HG02852 (cell line): ENCODE data around the gene USP3.
"Not testable (repeated sequence)": the region's sequence is repeated elsewhere in the genome, so short reads cannot be mapped to it uniquely, and the experiment has no call there.

Experiments
- ATAC-seq: cut with Tn5 transposase; IDR thresholded peaks from one replicate; pipeline ENCODE4 v1.9.1; 2021; ENCODE audit warnings: mild to moderate bottlenecking, moderate library complexity; ENCODE audit not compliant: unreplicated experiment

USP3 gene

DNA sequence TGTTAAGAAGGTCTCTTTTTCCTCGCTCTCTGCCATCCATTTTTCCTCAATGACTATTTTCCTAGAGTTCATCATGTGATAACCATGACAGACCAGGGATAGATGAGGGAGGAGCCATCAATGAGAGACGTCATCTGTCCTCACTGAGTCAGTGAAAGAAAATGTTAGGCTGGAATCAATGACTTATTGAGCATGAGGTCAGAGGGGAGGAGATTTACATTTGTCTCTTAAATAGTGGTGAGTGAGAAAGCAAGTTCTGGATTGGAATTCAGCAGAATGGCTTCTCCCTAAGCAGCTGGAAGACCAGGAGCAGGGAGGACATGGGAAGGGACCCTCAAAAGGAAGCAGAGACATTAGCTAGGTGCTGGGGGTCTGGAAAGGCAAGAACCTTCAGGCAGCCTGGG is 28.2 kb upstream of the USP3 start:
- no peak for ATAC-seq

DNA sequence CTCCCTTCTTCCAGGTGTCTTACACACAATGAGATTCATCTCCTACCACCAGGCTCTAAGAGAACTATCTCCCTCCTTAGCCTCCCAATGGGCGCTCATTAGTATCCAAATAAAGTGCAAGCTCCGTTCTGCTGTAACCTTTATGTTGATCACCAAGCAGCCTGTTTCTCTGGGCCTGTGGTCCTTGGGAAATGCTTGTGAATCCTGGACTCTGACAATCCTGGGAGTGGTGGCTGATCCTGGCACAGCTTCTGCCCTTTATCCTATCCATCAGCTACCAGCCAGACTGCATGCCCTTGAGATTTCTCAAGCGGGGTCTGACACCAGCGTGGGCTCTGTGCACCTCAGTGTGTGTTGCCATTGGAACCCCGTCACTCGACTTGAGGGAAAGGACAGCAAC is 26.1 kb upstream of the USP3 start:
- no peak for ATAC-seq

DNA sequence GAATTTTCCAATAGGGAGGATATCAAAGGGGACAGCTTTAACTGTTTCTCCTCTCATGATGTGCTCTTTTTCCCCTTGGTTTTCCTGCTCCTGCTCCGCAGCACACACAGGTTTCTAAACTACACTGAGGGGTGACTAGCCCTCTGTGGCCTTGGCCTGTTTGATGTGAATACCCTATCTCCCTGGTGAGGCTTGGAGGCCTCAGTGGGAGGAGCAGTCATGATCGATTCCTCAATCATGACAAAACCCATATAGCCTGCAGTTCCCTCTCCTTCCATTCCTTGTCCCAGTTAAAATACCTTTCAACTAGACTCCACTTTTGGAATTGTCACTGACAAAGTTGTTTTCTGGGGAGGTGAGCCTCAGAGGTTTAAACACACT is 24.0 kb upstream of the USP3 start:
- ATAC-seq = no peak

DNA sequence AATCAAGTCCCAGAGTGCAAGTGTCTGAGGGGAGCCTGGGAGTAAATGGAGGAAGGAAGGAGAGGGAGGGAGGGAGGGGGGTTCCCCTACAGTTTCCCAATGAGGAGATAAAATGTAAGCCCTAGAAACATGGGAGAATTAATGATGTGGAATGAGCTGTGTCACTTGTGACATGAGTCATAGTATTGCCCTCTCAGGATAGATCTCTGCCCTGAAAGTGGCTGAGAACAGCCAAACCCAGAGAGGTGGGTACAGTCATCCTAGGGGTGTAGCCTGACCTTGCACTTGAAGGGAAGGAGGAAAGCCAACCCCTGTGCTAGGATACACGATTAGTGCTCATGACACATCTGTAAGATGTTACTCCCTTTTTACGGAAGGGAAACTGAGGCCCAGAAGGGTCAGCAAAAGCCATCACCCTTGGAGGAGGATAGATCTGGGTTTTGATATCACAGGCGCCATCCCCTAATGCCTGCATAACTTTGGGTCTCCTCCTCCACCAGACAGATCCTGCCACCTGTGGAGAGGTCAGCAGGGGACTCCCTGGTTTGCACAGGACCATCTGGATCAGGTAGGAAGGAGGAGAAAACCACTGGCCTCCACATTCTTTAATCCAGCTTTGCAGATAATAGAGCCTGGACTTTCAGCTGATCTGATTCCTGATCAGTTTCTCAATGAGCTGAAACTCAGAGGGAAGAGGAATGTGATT is 23.1 kb upstream of the USP3 start:
- no peak for ATAC-seq

DNA sequence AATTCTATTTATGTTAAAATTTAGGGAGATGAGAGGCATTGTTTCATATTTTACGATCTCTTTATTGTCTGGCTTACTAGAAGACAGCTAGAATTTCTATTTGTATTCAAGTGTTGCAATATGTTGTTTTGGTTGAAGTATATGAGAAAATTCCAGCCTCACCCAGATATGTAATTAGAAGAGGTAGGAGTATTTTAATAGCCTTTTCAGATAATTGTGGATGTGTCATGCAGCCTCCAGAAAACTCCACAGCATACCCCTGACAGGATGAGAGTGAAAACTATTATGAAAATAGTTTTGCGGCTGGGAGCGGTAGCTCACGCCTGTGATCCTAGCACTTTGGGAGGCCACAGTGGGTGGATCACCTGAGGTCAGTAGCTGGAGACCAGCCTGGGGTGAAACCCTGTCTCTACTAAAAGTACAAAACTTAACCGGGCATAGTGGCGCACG is 21.5 kb upstream of the USP3 start:
- ATAC-seq = no peak

DNA sequence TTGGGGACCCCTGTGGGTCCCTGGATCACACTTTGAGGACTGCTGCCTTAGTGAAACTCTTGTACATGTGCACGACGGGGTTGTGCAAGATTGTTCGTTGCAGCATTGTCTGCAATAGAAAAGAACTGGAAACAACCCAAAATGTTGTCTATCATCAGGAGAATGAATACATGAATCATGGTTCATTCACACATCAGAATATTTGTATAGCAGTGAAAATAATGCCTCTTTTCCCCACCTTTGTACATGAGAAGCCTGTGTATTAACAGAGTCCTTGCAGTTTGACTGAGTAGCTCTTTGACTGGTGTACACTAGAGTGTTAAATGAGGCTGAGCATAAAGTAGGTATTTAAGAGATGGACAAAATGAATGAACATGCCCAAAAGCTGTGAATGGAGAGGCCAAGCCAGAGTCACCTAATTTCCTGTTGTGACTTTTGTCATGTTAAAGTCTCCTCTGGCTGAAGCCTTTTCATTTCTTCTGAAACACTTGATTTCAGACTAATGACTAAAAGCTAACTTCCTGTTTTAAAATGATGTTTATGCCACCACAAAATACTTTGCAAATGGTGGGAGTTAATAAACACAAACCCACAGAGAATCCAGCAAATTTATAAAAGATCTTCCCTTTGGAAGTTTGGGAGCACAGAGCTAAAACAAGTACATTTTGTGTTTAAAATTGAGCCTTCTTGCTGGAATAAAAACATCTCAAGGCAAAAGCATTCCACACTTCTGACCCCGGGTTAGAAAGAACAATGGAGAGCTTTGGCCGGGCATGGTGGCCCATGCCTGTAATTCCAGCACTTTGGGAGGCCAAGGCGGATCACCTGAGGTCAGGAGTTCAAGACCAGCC is 20.6 kb upstream of the USP3 start:
- no peak for ATAC-seq

DNA sequence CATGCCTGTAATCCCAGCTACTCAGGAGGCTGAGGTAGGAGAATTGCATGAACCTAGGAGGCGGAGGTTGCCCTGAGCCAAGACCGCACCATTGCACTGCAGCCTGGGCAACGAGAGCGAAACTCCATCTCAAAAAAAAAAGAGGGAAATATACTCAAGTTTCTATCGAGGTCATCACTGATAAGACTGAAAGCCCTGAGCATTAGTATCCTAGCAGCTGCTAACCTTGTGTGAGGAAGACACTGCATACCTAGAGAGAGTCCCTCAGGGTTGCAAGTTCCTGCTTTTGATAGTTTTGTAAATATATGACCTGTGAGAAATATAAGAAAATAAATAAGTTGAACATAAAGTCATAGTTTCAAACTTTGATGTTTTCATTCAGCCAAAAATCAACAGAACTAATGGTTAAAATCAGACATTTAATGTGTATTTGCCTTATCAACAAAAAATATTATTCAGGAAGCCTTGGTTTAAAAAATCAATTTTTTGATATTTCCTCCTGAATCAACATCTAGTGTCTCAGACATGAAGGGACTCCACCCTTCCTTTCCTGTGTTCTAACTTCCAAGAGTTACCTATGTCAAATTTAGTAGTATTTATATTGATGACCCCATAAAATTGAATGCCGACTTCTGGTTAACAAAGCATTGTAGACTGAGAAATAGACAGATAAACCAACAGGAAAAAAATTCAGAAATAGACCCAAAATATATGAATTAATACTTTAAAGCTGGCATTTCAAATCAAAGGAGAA is 19.8 kb upstream of the USP3 start:
- no peak for ATAC-seq

DNA sequence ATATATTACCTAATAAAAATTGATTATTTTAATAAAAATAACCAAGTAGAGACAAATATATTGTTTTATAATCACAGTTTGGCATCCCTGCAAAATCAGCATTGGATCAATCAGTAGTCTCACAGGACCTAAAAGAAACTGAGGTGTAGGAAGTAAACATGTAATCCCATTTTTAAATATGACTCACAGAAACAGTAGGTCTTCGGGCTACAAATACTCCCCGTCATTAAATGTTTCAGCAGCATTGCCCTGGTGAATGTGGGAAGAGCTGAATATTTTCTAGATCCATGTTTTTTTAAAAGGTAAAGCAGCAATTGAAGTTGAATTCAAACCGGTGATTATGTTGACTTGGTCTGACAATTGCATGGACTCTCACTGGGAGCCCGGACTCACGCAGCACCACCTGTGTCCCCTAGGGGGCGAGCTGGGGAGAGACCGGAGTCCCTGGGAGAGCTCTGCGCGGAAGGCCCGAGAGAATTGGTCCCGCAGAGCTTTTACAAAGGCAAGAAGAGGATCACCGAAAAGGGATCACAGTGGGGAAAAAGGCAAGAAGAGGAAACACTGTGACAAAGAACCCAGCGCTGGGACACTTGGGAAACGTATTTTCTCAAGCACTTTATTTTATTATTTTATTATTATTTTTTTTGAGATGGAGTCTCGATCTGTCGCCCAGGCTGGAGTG is 17.2 kb upstream of the USP3 start:
- peak; percentile 58 for ATAC-seq

DNA sequence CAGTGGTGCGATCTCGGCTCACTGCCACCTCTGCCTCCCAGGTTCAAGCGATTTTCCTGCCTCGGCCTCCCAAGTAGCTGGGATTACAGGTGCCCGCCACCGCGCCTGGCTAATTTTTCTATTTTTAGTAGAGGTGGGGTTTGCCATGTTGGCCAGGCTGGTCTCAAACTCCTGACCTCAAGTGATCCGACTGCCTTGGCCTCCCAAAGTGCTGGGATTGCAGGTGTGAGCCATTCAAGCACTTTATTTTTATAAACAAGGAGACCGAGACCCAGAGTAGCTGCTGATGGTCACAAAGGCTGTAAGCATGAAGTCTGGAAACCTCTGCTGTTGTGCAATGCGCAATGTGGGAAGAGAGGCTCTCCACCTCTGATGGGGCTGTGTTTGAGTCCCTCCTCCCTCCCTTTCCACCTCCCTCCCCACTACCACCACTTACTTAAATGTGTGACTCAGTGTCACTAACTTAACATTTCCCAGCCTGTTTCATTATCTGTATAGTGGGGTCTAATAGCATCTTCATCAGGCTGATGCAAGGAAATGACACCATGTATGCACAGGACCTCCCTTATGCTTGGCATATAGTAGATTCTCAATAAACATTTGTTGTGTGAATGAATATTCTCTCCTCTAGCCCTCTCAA is 16.5 kb upstream of the USP3 start:
- ATAC-seq = not testable (repeated sequence)

DNA sequence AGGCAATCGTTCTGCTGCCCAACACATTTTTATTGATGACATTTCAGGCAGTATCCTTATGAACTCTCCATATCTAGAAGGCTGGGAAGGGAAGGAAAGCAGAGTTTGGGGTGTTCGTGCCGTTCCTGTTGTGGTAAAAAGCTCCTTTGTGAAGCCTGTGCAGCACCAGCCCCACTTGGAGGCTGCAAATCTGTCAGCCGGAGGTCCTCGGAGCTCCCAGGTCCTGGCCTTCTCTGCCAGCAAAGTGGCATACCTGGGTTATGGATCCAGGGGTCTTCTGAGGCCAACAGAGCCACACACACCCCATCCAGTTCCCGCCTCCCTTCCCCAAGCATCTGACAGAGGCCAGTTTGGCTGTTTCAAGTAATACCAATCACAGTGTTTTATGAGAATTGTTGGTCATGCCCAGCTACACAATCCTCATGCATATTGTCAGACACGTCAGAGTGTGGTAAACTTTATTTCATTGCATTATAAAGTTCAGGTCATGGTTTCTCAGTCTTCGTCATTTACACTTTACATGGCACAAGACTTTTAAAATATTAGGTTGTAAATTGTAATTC is 15.9 kb upstream of the USP3 start:
- no peak for ATAC-seq

DNA sequence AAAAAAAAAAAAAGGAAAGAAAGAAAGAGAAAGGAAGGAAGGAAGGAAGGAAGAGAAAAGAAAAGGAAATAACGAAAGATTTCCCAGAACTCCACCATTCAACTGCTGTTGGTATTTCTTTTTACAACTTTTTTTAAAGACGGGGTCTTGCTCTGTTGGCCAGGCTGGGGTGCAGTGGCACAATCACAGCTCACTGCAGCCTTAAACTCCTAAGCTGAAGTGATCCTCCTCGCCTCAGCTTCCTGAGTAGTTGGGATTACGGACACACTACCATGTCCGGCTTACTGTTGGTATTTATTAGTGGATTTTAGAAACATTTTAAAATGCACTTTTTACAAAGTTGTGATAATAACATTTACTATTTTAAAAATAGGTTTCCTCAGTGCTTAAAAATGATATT is 15.0 kb upstream of the USP3 start:
- no peak for ATAC-seq

DNA sequence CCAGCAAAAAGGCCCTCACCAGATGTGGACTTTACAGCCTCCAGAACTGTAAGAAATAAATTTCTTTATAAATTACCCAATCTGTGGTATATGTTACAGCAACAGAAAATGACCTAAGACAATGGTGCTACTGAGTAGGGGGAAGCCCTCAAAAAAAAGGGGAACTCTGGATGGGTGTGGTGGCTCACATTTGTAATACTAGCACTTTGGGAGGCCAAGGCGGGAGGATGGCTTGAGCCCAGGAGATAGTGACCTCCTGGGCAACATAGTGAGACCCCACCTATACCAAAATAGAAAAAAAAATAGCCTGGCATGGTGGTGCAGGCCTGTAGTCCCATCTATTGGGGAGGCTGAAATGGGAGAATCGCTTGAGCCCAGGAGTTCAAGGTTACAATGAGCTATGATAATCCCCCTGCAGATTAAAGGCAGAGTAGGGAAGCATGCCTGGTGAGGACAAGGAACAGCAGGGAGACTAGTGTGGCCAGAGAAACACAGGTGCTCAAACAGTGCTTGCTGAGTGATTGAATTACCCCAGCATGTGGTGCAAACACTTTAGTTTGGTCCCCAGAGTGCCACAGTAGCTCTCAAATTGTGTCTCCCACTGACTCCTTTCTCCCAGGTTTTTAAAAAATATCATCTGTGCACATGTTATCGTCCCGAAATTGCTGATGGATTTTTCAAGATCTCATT is 13.9 kb upstream of the USP3 start:
- no peak for ATAC-seq

DNA sequence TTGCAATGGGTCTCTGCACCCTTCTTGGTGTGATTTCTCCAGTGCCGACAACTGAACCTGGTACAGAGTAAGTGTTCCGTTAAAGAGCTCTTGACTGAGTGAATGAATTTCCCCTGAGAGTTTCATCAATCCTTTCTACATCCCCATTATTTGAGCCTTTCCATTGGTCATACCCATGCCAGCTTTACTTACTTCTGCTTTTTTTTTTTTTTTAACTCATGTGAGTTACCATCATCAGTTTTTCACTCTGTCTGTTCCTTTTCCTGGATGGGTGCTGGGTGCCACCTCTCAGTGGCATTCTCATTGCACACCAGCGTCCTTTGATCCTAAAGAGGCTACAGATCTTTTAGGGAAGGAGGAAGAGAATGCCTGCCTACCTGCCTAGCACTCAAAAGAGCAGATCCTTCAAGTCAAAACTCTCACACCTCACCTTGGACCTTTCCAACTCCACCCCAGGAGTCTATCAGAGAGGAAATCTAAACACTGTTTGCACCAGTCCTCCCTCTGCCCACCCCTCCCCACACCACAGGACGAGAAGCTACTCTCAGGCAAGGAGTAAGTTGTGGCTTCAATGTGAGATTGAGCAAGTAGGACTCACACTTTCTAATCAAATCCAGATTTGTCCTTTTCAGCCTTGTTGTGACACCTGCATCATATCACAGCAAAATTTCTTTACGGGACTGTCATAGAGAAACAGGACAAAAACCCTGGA is 13.1 kb upstream of the USP3 start:
- no peak for ATAC-seq

DNA sequence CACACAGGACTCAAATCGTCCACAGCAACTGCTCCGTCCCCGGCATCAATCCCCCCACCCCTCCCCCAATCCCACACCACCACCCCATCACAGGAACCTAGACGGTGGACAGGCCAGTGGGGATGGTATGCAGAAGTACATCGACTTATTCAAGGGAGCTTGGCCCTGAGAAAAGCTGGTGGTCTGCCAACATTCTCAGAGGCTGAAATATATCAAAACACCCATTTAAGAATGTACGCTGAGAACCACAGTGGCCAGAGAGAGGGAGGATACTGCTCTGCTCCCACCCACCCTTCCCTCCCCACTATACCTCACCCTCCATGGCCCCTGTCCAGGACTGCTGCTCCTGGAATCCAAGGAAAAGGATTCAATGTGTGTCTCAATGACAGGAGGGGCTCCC is 12.4 kb upstream of the USP3 start:
- ATAC-seq = no peak

DNA sequence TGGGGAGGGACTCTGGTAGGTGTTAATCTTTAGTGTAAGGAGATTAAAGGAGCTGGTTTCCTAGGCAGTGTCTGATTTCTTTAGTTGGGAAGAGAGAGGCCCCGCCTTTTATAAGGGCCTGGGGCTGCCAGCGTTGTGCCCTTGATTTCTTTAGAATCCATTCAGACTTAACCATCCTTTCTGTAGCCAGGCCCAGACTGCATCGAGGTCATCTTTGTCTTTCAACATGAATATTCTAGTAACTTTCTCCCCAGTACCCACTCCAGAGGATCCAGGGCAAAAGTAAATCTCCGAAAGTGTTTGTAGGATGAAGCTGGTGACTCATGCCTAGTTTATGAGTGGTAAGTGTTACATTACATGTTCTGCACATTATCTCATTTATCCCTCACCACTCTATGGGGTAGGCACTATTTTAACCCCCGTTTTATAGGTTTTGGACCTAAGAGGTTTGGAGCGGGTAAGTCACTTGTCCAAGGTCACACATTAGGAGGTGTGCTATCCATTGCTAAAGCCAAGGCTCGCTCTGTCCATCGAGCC is 11.8 kb upstream of the USP3 start:
- no peak for ATAC-seq

DNA sequence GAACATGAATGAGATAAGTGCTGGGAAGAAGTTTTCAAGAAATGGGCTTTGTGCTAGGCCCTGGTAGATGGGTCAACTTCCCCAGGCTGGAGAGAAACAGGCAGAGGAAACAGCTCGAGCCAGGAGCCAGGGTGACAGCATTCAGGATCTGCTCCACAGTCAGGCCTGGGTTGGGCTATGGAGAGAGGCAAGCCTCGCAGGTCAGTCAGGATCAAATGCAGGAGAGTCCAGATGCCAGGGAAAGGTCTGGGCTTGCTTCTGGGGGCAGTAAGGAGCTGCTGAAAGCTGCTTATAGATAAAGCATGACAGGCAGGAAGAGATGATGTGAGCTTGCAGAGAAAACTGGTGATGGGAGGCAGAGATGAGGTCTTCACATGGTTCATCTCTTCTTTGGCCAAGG is 11.0 kb upstream of the USP3 start:
- no peak for ATAC-seq

DNA sequence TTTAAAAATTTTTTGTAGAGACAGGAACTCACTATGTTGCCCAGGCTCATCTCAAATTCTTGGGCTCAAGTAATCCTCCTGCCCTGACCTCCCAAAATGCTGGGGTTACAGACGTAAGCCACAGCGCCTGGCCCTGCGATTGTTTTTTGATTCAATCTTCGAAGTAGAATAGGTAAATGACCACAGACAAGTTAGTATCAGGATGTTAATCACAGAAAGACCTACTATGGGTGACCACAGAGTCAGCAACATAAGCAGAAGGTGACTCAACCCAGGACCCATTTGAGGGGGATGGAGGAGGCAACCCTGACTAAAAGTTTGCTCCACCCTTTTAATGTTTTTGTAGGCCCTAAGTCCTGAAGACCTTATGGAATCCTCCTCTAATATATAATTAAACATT is 10.0 kb upstream of the USP3 start:
- no peak for ATAC-seq

DNA sequence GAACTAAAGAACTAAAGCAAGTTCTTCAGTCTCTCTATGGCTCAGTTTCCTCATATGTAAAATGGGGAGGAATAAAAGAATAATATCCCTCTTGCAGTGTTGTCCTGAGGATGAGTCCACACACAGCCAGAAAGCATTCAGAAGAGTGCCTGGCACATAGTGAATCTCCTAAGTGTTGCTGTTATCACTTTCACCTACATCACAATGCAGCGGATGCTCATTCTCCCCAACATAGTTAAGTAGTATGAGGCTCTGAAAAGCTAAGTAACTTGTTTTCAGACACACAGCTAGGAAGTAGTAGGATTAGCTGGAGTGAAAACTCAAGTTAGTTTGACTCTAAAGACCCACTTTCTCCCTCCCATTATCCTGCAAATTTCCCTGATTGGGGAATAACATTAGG is 9.1 kb upstream of the USP3 start:
- ATAC-seq = no peak
